ENCODE results near the gene TMEM98.

DNA sequence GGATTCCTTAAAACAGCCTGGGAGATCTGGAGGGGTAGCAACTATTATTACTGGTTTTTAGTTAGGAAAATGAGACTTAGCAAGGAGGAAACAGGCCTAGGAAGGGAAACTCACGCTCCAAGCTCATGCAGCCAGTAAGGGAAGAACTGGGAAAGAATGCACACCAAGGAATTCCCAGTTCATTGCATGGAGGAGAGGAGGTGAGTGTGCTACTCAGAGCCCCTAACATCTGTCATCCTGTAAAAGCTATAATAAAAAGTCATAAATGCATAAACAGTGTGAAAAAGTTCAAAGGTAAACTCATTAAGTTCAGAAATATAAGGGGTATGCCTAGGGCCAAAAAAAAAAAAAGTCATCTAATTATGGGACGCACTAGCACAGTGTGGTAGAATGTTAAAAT lies 25.9 kb downstream of the TMEM98 start:
- TF ChIP-seq CTCF (IDR thresholded peaks at IDR 0.05 in 4 of 5, conservative IDR thresholded peaks at IDR 0.05 in 1 of 5) (no peak), POLR2A (IDR thresholded peaks at IDR 0.05) (no peak)

Data from gastrocnemius medialis (tissue), 4 donors.